ENCODE data around the gene SRI.
A peak's percentile ranks its signal among the peaks of the same experiment; 100 is the strongest.

The SRI gene

GRCh38 chr7:88219781-88220747 is at the start of gene SRI:
TSS of gene SRI (minus strand) at chr7:88220038. CDS start at chr7:88220026, 12 bp downstream.
- peak; percentile 91 to 97 (median 95) for DNase-seq

- peak; percentile 15 to 59 (median 58) for DNase-seq
Observed at GRCh38 chr7:88269586-88269985, 49.7 kb upstream of the SRI start.

- DNase-seq = peak; percentile 70 to 86 (median 84)
Observed at GRCh38 chr7:88268858-88269257, 49.0 kb upstream of the SRI start.

GRCh38 chr7:88268051-88268450 is 48.2 kb upstream of the SRI start:
- DNase-seq = peak in 2 of 3 donors; percentile 51 to 60

GRCh38 chr7:88267421-88267820 is 47.6 kb upstream of the SRI start:
- DNase-seq = no peak

GRCh38 chr7:88264987-88265386 is 45.1 kb upstream of the SRI start:
- DNase-seq = peak; percentile 55 to 75 (median 70)

- no peak for DNase-seq
Observed at GRCh38 chr7:88262562-88262961, 42.7 kb upstream of the SRI start.

- DNase-seq = no peak
Observed at GRCh38 chr7:88260719-88261118, 40.9 kb upstream of the SRI start.

GRCh38 chr7:88259656-88260380 is 40.0 kb upstream of the SRI start:
- peak in 2 of 3 donors; percentile 34 to 38 for DNase-seq

- DNase-seq = peak in 1 of 3 donors; percentile 28
Observed at GRCh38 chr7:88258296-88258695, 38.5 kb upstream of the SRI start.

GRCh38 chr7:88256906-88257305 is 37.1 kb upstream of the SRI start:
- DNase-seq = peak; percentile 12 to 43 (median 39)

GRCh38 chr7:88254721-88255424 is 35.0 kb upstream of the SRI start:
- no peak for DNase-seq

GRCh38 chr7:88253640-88254039 is 33.8 kb upstream of the SRI start:
- no peak for DNase-seq

- DNase-seq = no peak
Observed at GRCh38 chr7:88244258-88244657, 24.4 kb upstream of the SRI start.

- peak; percentile 50 to 78 (median 76) for DNase-seq
Observed at GRCh38 chr7:88243345-88243909, 23.6 kb upstream of the SRI start.

GRCh38 chr7:88239852-88240251 is 20.0 kb upstream of the SRI start:
- DNase-seq = no peak

GRCh38 chr7:88233828-88234227 is 14.0 kb upstream of the SRI start:
- no peak for DNase-seq

GRCh38 chr7:88230646-88231045 is 10.8 kb upstream of the SRI start:
- no peak for DNase-seq

GRCh38 chr7:88229302-88229995 is 9.6 kb upstream of the SRI start:
- DNase-seq = no peak

- peak; percentile 39 to 72 (median 69) for DNase-seq
Observed at GRCh38 chr7:88226886-88227516, 7.2 kb upstream of the SRI start.

GRCh38 chr7:88226201-88226600 is 6.4 kb upstream of the SRI start:
- no peak for DNase-seq
